GM23338 (cell line): ENCODE measurements around the gene BEND5.

Experiments
- CTCF ChIP-seq, 2 experiments: fragments of 200-600 bp in 1 of 2; sonication (generic) in 1 of 2; conservative IDR thresholded peaks; 2 replicates each; pipeline versions ENCODE4 v1.5.1 to v1.6.1; 2016 to 2017; ENCODE audit warnings: antibody characterized with exemption in 2 of 2, low read depth in 2 of 2, mild to moderate bottlenecking in 2 of 2, moderate library complexity in 1 of 2
- ETS1 ChIP-seq: IDR thresholded peaks from 2 replicates; pipeline ENCODE4 v1.6.1; 2016; ENCODE audit warnings: antibody characterized with exemption
- EZH2 ChIP-seq: fragments of 200-600 bp; sonication (generic); IDR thresholded peaks from one replicate; pipeline ENCODE4 v1.8.0; 2017; ENCODE audit warnings: antibody characterized with exemption, mild to moderate bottlenecking, low read depth; ENCODE audit not compliant: unreplicated experiment
- EZH2phosphoT487 ChIP-seq: fragments of 200-600 bp; sonication (generic); IDR thresholded peaks from one replicate; pipeline ENCODE4 v1.8.1; 2018; ENCODE audit warnings: antibody characterized with exemption; ENCODE audit not compliant: unreplicated experiment
- JUNB ChIP-seq: IDR thresholded peaks from one replicate; pipeline ENCODE4 v1.6.1; 2016; ENCODE audit warnings: antibody characterized with exemption; ENCODE audit not compliant: unreplicated experiment
- NANOG ChIP-seq: IDR thresholded peaks from 2 replicates; pipeline ENCODE4 v1.6.1; 2016; ENCODE audit warnings: antibody characterized with exemption, borderline replicate concordance
- POLR2AphosphoS5 ChIP-seq: IDR thresholded peaks from 2 replicates; pipeline ENCODE4 v1.6.1; 2016; ENCODE audit warnings: antibody characterized with exemption, low read depth
- STAT1 ChIP-seq: IDR thresholded peaks from one replicate; pipeline ENCODE4 v1.6.1; 2016; ENCODE audit warnings: antibody characterized with exemption; ENCODE audit not compliant: unreplicated experiment
- TF ChIP-seq, protein P1 (sequence below): IDR thresholded peaks from one replicate; pipeline ENCODE4 v1.6.1; 2018; ENCODE audit warnings: antibody characterized with exemption; ENCODE audit not compliant: unreplicated experiment

DNA sequence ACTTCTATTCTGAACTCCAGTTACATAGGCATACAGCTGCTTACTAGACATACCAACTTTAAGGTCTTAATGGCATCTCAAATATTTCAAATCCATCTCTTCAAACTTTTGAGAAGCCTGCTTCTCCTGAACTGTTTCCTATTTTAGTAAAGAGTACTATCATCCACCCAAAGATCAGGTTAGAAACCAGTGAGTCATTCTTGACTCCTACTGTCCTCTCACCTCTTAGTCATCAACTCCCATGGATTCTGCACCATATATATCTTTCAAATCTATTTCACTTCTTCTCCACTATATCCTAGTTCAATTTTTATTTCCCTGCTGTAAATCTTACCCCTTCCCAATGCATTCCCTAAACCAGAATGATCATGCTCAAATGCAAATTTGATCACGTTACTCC is 18.1 kb upstream of the BEND5 start:
- no peak for TF ChIP-seq CTCF (conservative IDR thresholded peaks at IDR 0.05; ENCODE audit: low read depth in 2 of 2)
- no peak for TF ChIP-seq JUNB
- TF ChIP-seq, protein P1, sequence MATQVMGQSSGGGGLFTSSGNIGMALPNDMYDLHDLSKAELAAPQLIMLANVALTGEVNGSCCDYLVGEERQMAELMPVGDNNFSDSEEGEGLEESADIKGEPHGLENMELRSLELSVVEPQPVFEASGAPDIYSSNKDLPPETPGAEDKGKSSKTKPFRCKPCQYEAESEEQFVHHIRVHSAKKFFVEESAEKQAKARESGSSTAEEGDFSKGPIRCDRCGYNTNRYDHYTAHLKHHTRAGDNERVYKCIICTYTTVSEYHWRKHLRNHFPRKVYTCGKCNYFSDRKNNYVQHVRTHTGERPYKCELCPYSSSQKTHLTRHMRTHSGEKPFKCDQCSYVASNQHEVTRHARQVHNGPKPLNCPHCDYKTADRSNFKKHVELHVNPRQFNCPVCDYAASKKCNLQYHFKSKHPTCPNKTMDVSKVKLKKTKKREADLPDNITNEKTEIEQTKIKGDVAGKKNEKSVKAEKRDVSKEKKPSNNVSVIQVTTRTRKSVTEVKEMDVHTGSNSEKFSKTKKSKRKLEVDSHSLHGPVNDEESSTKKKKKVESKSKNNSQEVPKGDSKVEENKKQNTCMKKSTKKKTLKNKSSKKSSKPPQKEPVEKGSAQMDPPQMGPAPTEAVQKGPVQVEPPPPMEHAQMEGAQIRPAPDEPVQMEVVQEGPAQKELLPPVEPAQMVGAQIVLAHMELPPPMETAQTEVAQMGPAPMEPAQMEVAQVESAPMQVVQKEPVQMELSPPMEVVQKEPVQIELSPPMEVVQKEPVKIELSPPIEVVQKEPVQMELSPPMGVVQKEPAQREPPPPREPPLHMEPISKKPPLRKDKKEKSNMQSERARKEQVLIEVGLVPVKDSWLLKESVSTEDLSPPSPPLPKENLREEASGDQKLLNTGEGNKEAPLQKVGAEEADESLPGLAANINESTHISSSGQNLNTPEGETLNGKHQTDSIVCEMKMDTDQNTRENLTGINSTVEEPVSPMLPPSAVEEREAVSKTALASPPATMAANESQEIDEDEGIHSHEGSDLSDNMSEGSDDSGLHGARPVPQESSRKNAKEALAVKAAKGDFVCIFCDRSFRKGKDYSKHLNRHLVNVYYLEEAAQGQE = no peak
- TF ChIP-seq POLR2AphosphoS5 = no peak
- TF ChIP-seq EZH2 = no peak
- no peak for TF ChIP-seq STAT1
- TF ChIP-seq ETS1 = no peak
- no peak for TF ChIP-seq EZH2phosphoT487
- no peak for TF ChIP-seq NANOG
